NCI-H187 (cell line): ENCODE results near the gene GRIN2A.

Source experiments
- DNase-seq, 2 experiments: peaks; one replicate each; lab custom pipeline; 2025; lab: John Stamatoyannopoulos, UW

The GRIN2A gene

DNA sequence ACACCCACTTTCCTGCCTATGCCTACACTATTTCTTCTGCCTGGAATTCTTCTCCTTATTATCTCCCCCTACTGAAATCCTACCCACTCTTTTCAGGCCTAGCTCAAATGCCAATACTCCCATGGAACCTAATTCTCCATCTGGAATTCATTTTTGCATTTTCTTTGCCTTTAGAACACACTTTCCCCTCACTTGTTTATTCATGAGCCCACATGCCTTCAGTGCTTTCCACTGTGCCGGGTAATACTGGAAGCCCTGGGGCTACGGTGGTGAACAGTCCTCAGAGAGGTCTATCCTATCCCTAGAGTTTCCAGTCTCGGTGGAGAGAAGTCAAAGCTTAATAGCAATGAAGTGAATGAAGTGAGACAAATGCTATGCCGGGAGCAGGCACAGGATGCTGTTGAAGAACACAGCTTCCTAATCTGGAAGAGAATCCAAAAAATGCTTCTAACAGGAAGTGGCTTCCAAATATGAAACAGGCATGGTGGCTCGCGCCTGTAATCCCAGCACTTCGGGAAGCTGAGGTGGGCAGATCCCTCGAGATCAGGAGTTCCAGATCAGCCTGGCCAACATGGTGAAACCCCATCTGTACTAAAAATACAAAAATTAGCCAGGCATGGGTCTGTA, 322.4 kb downstream of the GRIN2A start:
- DNase-seq: no peak

DNA sequence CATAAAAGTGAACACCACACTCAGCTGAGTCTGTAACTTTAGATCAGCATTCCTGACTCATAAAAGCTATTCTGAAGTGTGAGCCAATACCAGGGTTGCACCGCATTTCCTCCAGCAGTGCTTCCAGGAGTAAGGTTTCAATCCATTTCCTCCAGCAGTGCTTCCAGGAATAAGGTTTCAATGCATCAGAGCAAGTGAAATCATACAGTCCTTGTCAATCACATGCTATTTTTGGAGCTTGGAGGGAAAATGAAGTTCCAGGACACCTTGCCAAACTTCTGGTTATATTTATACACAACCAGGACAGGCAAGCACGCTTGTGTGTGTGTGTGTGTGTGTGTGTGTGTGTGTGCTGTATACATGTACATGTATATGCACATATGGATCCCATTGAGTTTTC, 327.6 kb downstream of the GRIN2A start:
- DNase-seq: no peak

DNA sequence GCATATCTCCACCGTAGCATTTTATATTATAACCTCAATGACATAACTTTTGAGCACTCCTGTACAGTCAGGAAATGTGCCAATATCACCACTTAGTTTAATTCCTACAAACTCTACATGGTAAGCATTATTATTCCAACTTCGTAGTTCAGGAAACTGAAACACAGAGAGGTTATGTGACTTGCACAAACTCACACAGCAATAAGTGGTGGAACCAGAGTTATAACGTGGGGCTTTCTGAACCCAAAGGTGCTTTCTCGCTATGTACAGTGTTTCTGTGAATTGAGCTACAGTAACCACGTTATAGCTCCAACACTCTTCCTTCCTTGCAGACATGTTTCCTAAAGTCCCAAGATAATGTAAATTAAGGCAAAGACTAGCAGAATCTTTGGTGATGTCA, 330.2 kb downstream of the GRIN2A start:
- DNase-seq: no peak

DNA sequence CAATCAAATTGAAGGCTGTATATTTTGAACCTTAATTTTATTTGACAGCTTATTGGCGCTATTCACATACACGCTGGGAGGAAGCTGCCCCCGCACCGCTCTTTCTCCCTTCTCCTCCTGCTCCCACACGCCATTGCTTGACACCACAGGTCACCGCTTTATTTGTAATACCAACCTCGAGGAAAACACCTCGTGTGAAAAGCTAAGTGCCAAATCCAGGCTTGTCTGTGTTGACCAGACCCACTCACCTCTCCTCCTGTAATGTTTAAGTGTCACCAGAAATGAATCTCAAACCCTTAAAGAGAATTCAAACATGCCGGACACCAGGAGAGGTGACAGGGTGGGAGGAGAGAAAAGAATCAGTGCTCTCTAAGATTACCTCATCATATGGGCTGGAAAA, 331.4 kb downstream of the GRIN2A start:
- DNase-seq: no peak

DNA sequence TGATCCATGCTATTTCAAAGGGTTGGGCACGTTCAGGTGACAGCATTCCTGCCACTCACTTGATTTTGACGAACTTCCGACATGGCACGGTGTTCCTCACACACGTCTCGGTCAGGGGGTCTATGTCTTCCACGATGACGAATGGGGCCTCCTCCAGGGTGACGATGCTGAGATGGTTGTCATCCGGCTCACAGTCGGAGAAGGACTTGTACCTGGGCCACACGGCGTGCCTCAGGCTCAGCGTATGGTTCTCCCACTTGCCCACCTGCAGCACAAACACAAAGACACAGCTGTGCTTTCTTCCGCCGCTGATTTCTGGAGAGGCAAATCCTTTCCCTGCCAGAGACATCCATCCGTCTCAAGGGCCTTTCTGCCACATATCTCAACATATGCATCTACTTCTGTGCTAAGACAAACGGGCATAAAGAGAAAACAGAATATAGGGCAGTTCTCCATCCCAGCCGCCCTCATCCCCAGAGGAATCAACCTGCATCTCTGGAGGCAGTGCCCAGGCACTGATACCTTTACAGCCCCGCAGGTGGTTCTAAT, 332.5 kb downstream of the GRIN2A start:
- no peak for DNase-seq

DNA sequence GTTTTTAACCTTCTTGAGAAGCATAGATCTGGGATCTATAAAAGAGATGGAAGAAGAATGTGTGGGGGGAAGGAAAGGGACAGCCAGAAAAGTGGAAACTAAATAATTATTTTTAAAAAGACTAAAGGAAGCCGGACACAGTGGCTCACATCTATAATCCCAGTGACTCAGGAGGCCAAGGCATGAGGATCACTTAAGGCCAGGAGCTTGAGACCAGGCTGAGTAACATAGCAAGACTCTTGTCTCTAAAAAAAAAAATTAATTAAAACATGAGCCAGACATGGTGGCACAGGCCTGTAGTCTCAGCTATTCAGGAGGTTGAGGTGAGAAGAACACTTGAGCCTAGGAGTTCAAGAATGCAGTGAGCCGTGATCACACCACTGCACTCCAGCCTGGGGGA, 335.1 kb downstream of the GRIN2A start:
- DNase-seq: no peak

DNA sequence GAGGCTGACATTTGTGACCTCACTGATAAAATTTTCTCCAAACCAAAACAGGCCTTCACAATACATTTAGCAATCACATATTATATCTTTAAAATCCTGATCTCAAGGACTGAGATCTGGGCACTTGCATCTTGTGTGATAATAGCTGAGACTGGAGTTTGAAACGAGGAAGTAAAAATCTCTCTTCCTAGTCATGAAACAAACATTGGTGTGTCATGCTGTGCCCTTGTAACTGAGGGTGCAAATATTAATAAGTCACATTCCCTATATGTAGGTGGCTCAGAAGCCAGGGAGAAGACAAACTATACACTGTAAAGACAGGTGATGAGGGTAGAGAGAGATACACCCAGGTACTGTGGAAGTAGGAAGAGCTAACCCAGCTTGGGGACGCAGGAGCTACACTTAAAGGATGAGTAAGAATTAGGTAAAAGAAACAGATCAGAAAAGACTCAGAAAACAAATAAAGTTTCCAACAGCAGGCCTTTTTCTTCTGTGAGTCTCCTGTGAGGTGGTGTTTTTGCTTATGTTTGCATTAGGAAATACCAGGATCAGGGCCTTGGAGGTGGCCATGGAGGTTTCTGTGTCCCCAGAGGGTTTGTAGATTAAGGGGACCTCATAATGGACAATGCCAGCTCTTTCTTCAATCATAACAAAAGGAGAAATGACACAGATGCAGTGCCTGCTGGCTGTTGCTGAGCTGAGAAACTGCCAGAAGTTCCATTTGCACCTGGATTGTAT, 335.7 kb downstream of the GRIN2A start:
- DNase-seq: no peak

DNA sequence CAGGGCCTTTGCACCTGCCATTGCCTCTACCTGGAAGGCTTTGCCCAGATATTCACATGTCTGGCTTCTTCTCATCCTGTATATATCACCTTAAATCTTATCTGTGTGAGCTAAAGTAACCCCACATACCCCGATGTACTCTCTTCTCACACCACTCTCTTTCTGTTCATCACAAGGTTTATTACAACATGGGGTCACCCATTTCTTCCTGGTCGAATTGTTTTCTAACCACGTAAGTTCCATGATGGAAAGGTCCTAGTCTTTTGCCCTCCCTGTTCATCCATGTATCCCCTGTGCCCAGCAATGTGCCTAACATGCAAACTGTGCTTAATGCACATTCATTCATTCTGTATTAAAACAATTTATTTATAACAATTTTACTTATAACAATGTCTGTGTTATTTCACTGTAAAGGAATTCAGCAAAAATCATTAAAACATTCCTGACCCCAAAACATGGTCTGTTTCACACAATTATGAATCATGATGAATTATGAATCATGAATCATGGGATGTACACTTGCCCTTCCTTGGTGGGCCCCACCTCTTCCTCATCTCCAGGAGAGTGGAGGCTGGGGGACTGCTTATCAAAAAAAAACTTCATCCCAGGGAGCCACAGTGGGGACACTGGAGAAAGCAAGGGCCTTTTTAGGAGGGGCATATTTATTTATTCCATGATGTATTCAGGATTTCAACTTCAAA, 336.4 kb downstream of the GRIN2A start:
- no peak for DNase-seq

DNA sequence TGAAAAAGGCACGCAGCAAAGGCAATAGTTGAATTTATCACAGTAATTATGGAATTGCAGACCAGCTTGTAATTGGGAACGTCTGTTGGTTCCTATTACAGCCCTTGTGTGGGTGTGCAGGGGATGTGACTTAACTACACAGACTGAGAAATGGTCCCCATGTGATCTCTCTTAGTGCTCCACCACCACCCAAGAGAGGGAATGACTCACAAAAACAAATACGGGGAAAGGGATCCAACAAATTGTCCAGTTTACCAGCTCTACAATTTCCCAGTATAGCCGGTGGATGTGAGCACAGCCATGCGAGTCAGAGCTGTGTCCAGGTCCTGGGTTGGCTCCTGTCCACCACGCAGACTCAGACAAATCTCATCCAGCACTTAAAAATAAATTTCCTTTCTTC, 337.9 kb downstream of the GRIN2A start:
- DNase-seq: no peak

DNA sequence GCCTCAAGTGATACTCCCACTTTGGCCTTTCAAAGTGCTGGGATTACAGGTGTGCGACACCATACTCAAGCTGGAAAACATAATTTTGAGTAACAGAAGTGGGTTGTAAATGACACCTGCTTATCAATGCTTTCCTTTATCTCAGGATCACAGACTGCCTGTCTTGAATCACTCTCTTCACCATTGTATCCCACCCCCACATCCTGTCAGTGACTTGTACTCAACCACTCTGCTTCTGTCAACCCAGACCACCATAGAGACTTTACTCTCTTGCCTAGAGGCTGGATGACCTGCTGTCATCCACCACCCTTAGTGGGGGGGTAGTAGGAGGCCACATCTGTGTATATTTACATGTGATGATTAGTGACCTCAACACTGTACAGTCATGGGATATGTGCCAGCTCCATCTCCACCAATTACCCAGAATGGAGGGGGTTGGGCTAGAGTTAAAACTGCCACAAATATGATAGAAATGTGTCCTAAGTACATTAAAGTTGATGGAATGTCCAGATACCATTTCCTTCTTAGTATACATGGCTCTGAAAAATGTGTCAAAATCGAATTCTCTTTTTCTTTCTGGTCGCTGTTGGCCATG, 338.7 kb downstream of the GRIN2A start:
- no peak for DNase-seq

DNA sequence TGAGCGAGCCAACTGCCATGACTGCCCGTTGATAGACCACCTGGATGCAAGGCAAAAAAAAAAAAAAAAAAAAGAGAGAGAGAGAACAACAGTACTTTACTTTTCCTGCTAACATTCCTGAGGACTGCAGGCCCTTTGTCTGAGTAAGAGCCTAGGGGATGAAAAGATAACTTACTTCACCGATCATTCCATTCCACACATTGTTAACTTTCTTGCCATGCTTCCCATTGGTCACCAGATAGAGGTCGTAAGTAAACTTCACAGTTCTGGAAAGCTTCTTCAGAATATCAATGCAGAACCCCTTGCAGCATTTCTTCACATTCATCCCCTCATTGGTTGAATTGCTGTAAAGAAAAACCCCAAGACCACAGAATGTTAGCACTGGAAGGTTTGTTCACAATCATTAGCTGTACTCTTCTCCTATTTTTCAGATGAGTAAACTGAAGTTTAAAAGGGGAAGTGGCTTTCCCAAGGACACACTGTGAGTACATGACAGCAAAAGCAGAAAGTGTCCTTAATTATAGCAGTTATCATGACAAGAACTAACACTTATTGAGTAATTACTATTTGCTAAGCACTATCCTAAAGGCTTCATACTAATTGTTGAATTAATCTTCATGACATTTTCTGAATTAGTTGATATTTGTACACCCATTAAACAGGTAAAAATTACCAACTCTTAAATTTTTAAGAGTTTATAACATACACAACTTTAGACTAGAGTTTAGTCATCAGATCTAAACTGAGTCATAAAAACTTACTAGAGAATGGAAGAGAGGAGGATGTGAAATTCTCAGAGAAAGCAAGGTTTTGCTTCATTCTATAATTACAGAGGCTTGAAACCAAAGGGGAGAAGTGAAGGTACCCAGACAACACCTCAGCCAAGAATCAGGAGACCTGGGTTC, 341.2 kb downstream of the GRIN2A start:
- DNase-seq: no peak

DNA sequence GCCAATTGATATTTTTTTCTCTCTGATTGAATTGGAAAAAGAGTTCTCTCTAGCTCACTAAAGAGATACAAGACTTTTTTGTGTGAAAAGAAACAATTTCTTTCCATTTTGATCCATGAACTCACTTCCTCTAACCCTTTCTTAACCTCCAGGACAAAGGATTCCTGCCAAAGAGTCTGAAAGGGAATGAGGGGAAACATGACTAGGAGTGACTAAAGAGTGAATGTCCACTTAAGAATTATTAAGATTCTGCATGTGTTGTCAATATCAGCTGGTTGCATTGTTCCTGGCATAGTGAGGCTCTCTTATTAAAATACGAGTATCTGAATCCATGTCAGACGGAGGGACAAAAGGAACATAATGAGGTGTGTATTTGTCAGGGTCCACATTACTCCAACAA, 344.7 kb downstream of the GRIN2A start:
- DNase-seq: no peak

DNA sequence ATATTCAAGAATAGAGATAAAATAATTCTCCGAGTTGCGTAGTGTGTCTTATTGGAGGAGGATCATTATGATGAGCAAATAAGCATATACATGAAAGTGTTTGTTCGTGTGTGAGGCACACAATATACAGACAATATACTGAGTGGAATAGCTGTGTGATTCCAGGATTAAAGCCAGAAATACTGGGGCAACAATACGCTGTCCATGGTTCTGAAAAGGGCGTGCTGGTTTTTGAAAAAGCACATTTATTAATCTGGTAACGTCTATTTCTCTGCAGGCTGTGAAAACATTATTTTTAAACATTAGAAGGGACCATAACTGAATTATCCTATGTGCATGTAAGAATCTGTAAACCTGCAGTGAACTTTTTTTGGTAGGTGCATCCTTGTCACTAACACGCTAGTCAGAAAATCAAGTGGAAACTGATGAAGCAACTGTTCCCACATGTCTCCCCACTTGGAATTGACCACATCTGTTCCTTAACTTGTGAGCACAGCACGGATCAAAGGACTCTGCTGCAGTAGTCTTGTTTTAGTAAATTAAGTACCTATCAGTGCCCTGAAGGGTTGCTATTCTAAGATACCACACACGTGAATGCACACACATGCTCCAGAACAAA, 346.0 kb downstream of the GRIN2A start:
- DNase-seq: no peak

DNA sequence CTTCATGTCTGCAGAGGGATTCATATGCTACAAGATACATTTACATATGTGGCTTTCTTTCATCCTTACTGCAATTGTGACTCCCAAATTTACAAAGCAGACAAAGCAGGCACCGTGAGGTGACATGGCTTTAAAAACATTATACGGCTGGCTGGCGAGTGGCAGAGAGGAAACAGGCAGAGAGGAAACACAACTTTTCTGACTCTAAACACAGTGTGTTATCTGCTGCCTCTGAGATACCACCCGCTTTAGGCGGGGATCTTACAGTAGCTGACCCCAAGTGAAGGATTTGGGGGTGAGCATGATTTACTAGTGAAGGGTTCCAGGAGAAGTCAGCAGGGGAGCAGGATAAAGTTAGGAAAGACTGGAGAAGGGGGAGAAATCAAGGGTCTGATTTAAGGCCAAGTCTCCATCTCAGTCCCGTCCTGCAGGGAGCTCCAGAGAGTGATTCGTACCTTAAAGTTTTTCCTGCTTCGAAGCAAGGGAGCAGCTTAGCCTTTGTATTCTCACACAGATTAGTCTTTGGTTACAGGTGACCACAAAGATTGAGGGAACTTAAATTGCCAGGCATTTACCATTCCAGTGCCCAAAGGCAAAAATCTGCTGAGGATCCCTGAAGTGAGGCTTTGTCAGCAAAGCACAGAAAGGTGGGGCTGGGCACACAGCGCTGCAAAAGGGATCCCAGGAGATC, 355.0 kb downstream of the GRIN2A start:
- no peak for DNase-seq

DNA sequence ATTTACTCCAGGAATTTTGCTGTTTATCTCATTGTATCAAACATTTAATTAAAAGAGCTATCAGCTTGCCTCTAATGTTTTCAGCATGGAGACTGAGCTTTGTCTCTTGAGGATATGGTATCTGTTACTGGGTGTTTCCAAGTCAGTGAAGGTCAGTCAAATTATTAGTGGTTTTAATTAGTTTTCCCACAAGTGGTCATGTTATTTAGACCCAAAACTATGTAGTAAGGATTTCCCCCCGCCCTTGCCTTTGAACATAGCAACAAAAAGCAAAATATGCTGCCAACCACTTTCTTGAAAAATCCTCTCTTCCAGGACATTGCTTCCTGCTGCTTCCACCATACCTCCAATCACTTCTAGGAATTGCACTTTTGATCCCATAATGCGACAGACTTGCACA, 355.6 kb downstream of the GRIN2A start:
- no peak for DNase-seq

DNA sequence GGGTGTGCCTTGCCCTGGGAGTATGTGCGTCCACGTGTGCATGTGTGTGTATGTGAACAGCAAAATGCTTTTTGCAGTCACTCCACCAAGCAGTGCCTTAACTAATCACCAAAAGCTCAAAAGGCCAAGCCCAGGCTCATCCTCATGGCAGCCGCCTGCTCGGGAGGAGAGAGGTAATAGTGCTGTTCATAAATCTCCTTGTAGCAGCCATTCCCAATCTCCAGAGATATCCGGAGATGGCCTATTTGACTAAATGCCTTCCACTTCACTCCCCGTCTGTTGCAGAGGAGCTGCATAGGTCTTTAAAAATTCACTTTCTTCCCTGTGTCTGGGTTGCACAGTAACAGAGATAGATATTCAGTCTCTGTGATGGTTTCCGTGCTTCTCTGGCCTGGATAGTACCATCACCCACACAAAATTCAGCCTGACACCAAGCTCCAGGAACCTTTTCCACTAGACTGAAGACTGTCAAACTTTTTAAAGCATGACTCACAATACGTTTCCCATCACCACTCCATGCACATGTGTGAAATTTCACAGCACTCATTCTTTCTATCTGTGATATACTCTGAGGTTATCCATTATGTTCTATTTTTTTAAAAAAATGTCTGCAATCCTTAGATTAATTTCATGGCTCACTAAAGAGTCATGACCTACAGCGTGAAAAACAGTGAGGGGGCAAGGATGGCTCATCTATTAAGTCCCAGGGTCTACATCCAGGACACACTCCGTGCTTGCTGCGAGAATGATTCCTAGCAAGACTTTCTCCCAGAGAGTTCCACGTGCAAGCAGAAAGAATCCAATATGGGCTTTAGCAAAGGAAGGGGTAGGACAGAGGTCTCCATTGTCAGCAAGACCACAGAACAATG, 357.8 kb downstream of the GRIN2A start:
- no peak for DNase-seq

DNA sequence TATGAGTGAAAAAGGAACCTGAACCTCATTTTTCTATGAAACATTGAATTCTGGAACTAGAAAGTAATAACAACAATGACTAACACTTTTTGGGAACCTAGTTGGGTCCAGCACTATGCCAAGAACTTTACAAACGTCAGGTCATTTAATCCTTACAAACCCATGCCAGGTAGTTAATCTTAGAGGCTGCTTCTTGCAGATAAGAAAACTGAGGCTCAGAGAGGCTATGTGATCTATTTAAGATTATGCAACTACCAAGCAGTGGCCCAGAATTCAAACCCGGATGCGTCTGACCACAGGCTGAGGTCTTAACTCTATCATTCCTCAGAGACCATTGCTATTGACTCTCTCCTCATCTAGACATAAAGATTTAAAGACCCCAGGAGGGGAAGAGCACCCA, 358.7 kb downstream of the GRIN2A start:
- no peak for DNase-seq

DNA sequence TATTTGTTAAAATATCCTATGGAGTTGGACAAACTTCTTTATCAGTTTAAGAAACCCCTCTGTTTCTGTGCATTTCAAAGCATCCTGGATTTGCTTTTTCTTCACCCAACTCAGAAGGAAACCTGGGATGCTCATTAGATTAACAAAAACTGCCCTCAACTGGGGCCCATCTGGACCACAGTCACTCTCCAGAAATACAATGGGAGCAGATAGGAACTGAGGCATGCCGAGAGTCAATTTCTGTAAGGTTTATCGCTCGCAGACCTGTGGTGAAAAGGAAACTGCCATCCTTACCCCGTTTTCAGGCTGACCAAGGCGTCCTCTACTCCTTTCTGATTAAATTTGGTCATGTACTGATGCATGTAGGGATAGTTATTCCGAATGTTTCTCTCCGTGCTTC, 360.3 kb downstream of the GRIN2A start:
- DNase-seq: no peak

DNA sequence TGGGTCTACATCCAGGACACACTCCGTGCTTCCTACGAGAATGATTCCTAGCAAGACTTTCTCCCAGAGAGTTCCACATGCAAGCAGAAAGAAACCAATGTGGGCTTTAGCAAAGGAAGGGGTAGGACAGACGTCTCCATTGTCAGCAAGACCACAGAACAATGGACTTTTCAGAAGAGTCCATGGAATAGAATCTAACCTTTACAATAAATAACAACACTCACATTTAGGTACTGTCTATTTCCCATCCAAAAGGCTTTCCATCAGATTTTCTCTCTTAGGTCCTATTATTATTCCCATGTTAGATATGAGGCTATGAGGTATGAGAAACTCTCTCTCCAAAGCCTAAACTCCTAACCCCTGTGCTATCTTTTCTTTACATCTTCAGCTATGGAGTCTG, 360.9 kb downstream of the GRIN2A start:
- DNase-seq: no peak
